ENCODE data around the gene WWOX.

GRCh38 chr16:78594191-78594590 lies 494.7 kb downstream of the WWOX start:
- TF ChIP-seq, protein P1, sequence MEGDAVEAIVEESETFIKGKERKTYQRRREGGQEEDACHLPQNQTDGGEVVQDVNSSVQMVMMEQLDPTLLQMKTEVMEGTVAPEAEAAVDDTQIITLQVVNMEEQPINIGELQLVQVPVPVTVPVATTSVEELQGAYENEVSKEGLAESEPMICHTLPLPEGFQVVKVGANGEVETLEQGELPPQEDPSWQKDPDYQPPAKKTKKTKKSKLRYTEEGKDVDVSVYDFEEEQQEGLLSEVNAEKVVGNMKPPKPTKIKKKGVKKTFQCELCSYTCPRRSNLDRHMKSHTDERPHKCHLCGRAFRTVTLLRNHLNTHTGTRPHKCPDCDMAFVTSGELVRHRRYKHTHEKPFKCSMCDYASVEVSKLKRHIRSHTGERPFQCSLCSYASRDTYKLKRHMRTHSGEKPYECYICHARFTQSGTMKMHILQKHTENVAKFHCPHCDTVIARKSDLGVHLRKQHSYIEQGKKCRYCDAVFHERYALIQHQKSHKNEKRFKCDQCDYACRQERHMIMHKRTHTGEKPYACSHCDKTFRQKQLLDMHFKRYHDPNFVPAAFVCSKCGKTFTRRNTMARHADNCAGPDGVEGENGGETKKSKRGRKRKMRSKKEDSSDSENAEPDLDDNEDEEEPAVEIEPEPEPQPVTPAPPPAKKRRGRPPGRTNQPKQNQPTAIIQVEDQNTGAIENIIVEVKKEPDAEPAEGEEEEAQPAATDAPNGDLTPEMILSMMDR (IDR thresholded peaks at IDR 0.05) = no peak
- TF ChIP-seq POLR2A (IDR thresholded peaks at IDR 0.05) = no peak

Data from thyroid gland (tissue), 4 donors.